Stimulated activated naive CD8-positive, alpha-beta T cell treated with anti-CD3 and anti-CD28 coated beads, Interleukin-15, Interleukin-2, amounts not matched to agents 100 ng/mL and 50 ng/mL, for 24 hours (primary cell): ENCODE data around the gene TPO.
"Not testable (repeated sequence)": the region's sequence is repeated elsewhere in the genome, so short reads cannot be mapped to it uniquely, and the experiment has no call there.

Experiments
- H3K27ac Mint-ChIP-seq: one replicate; pipeline ENCODE4 v1.8.0; 2021; ENCODE audit warnings: mild to moderate bottlenecking, mixed read lengths
- H3K27me3 Mint-ChIP-seq: one replicate; pipeline ENCODE4 v1.8.0; 2021; ENCODE audit warnings: mixed read lengths
- H3K36me3 Mint-ChIP-seq: one replicate; pipeline ENCODE4 v1.8.0; 2021; ENCODE audit warnings: low read depth, mixed read lengths
- H3K4me1 Mint-ChIP-seq: one replicate; pipeline ENCODE4 v1.8.0; 2021; ENCODE audit warnings: low read depth, mixed read lengths
- H3K4me3 Mint-ChIP-seq: one replicate; pipeline ENCODE4 v1.8.0; 2021; ENCODE audit warnings: mild to moderate bottlenecking, mixed read lengths
- H3K9me3 Mint-ChIP-seq: one replicate; pipeline ENCODE4 v1.8.0; 2021; ENCODE audit warnings: mixed read lengths

Gene TPO

DNA sequence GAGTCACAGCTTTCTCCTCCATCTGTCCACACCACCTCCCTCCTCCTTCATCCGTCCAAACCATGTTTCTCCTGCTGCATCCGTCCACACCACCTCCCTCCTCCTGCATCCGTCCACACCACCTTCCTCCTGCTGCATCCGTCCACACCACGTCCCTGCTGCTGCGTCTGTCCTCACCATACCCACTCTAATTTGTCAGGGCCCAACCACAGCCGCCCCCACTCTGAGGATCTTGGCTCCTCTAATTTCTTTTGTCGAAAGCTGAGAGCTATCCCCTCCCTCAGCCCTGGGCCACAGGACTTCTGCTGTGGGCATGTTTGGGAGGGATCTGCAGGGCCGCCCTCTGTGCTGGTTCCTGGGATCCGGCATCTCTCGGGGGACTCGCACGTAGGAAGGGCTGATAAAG lies 67.4 kb downstream of the TPO start:
- H3K27me3 Mint-ChIP-seq: no peaks in the 10 kb centered on the region
- H3K27ac Mint-ChIP-seq: no peak overlapping the region
- no peak overlapping the region for H3K4me3 Mint-ChIP-seq
- no peaks in the 10 kb centered on the region for H3K36me3 Mint-ChIP-seq
- H3K4me1 Mint-ChIP-seq: no peaks in the 10 kb centered on the region
- H3K9me3 Mint-ChIP-seq: no peaks in the 10 kb centered on the region

DNA sequence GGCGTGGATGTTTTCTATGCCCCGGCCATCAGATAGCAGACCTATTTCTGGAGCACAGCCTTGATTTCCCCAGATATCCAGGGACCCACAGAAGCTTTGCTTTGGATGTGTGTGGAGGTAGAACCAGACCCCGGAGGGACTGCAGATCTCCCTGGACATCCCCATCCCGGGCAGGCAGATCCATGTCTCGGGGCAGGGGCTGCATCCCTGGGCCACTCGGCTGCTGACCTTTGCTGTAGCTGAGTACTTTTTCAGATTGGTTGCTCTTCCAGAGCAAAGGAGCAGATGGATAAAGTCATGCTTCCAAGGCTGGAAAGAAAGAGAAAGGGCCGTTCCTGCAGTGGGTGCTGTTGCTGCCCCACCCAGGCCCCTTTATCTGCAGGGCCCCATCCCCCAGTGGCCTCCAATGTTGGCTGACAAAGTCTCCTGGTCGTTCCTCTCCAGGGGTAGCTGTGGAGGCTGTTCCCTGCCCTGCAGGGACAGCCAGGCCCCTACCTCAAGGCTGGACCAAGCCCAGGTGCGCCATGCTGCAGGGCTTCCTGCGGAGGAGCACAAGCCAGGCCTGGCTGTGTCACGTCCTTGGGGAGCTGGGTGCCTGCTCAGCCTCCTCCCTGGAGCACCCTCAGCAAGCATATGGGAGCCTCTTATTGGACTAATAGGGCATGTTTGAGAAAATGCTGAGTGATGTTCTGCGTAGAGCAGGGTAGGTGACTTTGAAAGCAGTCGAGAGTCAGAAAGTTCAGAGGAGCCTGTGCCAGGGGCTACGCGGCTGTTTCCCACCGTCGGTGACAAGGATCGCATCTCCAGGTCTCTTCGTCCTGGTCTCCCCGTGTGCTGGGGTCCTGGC lies 68.4 kb downstream of the TPO start:
- Mint-ChIP-seq H3K4me1 (no peaks in the 10 kb centered on the region), H3K27ac (no peak overlapping the region), H3K36me3 (no peaks in the 10 kb centered on the region), H3K4me3 (no peak overlapping the region), H3K27me3 (no peaks in the 10 kb centered on the region), H3K9me3 (no peaks in the 10 kb centered on the region)

DNA sequence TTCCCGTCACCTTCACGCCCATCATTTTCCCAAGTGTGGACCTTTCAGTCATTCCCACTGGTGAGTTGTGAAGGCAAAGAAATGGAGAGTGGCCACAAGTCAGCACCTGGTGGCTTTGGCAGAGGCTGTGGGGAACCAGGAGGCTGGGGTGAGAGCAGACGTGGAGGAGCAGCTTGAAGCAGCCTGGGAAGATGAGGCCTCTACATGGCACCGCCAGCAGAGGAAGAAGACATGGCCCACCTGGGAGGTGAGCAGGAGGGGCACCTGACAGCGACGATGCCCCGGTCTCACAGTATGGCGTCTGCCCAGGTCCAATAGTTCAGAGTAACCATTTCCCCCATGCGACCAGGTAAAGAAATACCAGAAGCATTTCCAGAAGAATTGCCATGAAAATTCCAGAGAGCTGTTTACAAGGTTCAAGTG lies 69.0 kb downstream of the TPO start:
- H3K4me1 Mint-ChIP-seq: no peaks in the 10 kb centered on the region
- H3K36me3 Mint-ChIP-seq: no peaks in the 10 kb centered on the region
- H3K27ac Mint-ChIP-seq: no peak overlapping the region
- no peaks in the 10 kb centered on the region for H3K9me3 Mint-ChIP-seq
- H3K27me3 Mint-ChIP-seq: no peaks in the 10 kb centered on the region
- no peak overlapping the region for H3K4me3 Mint-ChIP-seq

DNA sequence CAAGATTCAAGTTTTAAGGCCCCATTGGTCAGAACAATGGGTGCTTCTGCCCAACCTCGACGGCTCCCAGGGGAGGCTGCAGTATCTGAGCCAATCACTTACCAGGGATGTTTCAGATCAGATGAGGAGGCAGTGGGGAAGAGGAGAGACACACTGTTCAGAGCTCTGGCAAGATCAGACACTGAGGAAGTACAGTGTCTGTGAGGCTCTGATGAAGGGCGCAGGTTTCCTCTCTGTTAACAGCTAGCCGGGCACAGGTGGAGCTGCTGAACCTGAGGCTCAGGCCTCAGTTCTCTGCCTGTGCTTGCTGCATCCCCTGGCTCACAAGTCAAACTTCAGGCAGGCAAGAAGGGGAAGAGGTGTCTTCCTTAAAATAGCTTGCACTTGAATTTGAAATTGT lies 69.7 kb downstream of the TPO start:
- Mint-ChIP-seq H3K36me3 (no peaks in the 10 kb centered on the region), H3K4me3 (no peak overlapping the region), H3K9me3 (no peaks in the 10 kb centered on the region), H3K4me1 (no peaks in the 10 kb centered on the region), H3K27ac (no peak overlapping the region), H3K27me3 (no peaks in the 10 kb centered on the region)

DNA sequence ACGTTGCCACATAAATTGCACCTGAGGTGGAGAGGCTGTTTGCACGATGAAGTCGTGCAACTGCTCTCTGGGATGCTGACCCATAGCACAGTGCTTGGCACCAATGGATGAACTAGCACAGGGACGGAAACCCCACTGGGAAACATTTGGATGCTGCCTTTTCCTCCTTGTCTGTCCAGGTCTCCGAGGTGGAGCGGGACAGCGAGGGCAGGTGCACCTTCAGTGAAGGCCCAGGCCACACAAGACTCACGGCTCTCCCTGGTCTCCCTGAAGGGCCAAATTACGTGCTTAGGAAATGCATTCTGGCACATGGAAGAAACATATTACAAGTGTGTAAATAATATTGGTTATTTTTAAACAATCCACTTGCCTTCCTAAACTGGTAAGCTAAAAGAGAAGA lies 70.3 kb downstream of the TPO start:
- H3K36me3 Mint-ChIP-seq: no peaks in the 10 kb centered on the region
- no peak overlapping the region for H3K4me3 Mint-ChIP-seq
- H3K9me3 Mint-ChIP-seq: no peaks in the 10 kb centered on the region

DNA sequence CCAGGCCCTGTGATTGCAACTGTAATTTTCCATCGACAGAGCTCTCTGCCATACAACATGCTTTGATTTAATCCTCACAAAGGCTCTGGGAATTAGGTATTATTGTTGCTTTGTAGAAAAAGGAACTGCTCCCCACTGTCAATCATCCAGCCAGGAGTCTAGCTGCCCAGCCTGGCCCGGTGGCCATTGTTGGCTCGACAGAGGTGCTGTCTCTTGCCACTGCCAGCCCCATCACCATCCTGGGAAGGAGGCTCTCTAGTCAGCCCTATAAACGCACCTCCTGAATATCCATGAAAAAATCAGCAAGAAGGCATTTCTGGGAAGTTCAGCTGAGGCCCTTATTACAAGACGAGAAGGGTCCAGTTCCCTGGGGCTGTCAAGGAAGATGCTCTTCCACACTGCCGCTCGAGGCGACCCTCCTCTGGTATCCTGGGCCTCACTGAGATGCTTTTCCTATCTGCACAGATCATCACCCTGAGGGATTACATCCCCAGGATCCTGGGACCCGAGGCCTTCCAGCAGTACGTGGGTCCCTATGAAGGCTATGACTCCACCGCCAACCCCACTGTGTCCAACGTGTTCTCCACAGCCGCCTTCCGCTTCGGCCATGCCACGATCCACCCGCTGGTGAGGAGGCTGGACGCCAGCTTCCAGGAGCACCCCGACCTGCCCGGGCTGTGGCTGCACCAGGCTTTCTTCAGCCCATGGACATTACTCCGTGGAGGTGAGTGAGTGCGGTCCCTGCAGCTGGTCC lies 71.0 kb downstream of the TPO start:
- H3K4me1 Mint-ChIP-seq: no peaks in the 10 kb centered on the region
- no peaks in the 10 kb centered on the region for H3K36me3 Mint-ChIP-seq
- H3K27me3 Mint-ChIP-seq: no peaks in the 10 kb centered on the region
- H3K4me3 Mint-ChIP-seq: no peak overlapping the region
- no peaks in the 10 kb centered on the region for H3K9me3 Mint-ChIP-seq
- H3K27ac Mint-ChIP-seq: no peak overlapping the region

More for the DNA sequence above, 70.3 kb downstream of the TPO start:
- Mint-ChIP-seq H3K27me3 (no peaks in the 10 kb centered on the region), H3K4me1 (no peaks in the 10 kb centered on the region), H3K27ac (no peak overlapping the region)

DNA sequence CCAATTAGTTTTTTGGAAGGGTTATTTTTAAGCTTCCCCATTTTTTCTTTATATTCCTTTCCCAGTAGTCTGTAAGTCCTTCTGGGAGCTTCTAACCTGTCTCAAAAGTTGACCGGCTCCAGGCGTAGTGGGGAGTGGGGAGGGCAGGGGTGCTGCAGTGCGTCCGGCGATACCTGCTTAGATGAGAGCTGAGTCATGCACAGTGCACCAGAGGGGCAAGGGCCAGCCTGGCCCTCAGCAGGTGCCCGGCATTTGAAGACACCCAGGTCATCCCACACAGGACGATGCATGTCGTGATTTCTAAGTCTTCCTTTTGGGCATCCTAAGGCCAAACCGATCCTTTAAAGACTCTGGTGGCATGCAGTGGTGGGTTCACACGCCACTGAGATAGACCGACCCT lies 73.4 kb downstream of the TPO start:
- no peaks in the 10 kb centered on the region for H3K4me1 Mint-ChIP-seq
- H3K27me3 Mint-ChIP-seq: no peaks in the 10 kb centered on the region
- H3K4me3 Mint-ChIP-seq: no peak overlapping the region
- no peaks in the 10 kb centered on the region for H3K9me3 Mint-ChIP-seq
- H3K27ac Mint-ChIP-seq: no peak overlapping the region
- no peaks in the 10 kb centered on the region for H3K36me3 Mint-ChIP-seq

DNA sequence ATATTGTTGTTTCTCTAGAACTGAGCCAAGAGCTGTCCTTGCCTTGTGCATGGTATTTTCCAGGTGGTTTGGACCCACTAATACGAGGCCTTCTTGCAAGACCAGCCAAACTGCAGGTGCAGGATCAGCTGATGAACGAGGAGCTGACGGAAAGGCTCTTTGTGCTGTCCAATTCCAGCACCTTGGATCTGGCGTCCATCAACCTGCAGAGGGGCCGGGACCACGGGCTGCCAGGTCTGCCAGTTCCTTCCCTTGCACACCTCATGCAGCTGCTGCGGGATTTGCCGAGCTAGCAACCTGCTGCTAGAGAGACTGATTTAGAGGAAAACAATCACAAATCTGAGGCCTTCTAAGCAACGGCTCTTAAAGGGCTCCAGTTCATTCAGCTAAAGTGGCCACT lies 74.5 kb downstream of the TPO start:
- Mint-ChIP-seq H3K27ac (no peak overlapping the region), H3K4me1 (no peaks in the 10 kb centered on the region), H3K36me3 (no peaks in the 10 kb centered on the region), H3K27me3 (no peaks in the 10 kb centered on the region), H3K9me3 (no peaks in the 10 kb centered on the region), H3K4me3 (no peak overlapping the region)

DNA sequence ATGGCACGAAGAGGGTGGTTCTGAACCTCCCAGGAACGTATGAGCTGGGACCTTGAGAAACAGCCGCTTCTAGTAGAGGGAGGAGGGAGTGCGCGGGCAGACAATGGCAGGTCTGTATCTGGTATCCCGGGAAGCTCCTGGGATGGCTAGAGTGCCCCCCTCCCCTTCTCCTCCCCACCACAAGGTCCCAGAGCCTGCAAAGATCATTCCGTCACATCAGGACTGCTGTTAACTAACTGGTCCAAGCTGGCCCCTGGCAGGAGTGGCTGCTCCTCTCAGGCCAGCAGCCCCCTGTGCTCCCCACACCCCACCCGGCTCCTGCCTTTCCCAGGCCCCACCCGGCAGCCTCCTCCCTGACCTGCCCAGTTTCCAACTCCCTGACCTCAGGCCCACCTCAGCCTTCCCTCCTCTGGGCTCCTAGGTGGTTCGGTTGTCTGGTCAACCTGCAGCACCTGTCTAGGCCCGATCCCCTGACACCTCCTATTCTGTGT lies 75.0 kb downstream of the TPO start:
- Mint-ChIP-seq H3K9me3 (no peaks in the 10 kb centered on the region), H3K4me3 (no peak overlapping the region), H3K4me1 (no peaks in the 10 kb centered on the region), H3K27ac (no peak overlapping the region), H3K36me3 (no peaks in the 10 kb centered on the region), H3K27me3 (no peaks in the 10 kb centered on the region)

DNA sequence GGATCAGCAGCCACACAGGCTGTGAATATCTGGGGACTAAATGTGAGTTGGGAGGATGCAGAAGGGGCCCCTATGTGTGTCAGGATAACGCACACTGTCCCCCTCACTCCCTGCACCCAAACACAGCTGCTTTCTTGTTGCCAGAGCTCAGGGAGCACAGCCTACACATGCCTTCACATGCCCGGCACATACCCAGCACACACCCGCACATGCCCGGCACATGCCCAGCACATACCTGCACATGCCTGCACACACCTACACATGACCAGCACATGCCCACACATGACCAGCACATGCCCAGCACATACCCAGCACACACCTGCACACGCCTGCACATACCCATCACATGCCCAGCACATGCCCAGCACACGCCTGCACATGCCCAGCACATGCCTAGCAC lies 75.6 kb downstream of the TPO start:
- H3K27ac Mint-ChIP-seq: no peak overlapping the region
- no peak overlapping the region for H3K4me3 Mint-ChIP-seq
- no peaks in the 10 kb centered on the region for H3K9me3 Mint-ChIP-seq
- no peaks in the 10 kb centered on the region for H3K4me1 Mint-ChIP-seq
- H3K36me3 Mint-ChIP-seq: no peaks in the 10 kb centered on the region
- H3K27me3 Mint-ChIP-seq: no peaks in the 10 kb centered on the region

DNA sequence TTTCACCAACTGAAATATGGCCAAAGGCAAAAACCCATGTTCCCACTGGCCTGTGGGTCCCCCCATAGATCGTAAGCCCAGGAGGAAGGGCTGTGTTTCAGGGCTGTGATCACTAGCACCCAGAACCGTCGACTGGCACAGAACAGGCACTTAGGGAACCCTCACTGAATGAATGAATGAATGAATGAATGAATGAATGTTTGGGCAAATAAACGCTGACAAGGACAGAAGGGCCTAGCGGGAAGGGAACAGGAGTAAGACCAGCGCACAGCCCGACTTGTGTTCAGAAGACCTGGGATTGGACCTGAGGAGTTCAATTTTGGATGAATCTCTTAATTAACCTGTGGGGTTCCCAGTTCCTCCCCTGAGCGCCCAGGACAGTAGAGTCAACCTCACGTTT lies 76.2 kb downstream of the TPO start:
- Mint-ChIP-seq H3K27ac (no peak overlapping the region), H3K27me3 (no peaks in the 10 kb centered on the region), H3K4me3 (no peak overlapping the region), H3K9me3 (no peaks in the 10 kb centered on the region), H3K4me1 (no peaks in the 10 kb centered on the region), H3K36me3 (no peaks in the 10 kb centered on the region)

DNA sequence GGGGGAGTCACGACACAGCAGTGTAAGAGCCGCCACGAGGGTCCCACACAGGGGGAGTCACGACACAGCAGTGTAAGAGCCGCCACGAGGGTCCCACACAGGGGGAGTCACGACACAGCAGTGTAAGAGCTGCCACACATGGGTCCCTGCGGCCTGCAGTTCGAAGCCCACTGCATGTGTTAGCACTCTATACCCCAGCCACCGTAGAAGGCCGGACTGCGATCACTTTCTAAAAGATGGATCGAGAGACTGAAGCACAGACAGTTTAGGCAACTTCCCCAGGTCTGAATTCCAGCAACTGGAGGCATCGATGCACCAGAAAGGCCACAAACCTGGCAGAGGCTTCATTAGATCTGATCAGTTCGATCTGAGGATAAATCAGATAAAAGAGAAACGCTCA lies 77.1 kb downstream of the TPO start:
- not testable (repeated sequence) for H3K27me3 Mint-ChIP-seq, H3K9me3 Mint-ChIP-seq, H3K36me3 Mint-ChIP-seq, H3K4me1 Mint-ChIP-seq, H3K4me3 Mint-ChIP-seq, H3K27ac Mint-ChIP-seq

DNA sequence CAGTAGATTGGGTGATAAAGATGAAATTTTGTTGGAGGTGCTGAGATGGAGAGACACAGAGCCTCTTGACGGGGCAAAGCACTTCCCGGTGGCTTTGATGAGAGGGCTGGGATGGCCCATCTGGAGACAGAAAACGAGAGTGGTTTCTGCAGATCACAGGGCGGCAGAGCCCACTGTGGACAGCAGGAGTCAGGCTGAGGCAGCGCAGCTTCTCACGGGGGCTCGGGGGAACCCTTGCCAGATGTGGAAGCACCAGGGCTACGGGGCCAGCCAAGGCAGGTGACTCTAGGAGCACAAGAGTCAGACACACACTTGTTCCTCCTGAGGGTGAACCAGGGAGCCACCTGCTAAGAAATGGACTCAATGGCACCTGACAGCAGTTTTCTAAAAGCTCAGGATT lies 78.5 kb downstream of the TPO start:
- Mint-ChIP-seq H3K27ac (no peak overlapping the region), H3K4me3 (no peak overlapping the region), H3K4me1 (no peaks in the 10 kb centered on the region), H3K27me3 (no peaks in the 10 kb centered on the region), H3K36me3 (no peaks in the 10 kb centered on the region), H3K9me3 (no peaks in the 10 kb centered on the region)

DNA sequence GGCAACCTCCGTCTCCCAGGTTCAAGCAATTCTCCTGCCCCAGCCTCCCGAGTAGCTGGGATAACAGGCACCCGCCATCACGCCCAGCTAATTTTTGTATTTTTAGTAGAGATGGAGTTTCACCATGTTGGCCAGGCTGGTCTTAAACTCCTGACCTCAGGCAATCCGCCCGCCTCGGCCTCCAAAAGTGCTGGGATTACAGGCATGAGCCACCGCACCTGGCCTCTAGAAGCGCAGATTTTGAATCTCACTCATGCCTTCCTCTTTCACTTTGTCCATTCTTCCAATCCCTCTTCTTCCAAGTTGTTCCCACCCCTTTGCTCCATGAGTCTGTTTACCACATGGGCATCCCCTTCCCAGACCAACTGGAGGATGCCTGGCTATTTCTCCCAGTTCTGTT lies 79.0 kb downstream of the TPO start:
- not testable (repeated sequence) for H3K27ac Mint-ChIP-seq, H3K27me3 Mint-ChIP-seq

DNA sequence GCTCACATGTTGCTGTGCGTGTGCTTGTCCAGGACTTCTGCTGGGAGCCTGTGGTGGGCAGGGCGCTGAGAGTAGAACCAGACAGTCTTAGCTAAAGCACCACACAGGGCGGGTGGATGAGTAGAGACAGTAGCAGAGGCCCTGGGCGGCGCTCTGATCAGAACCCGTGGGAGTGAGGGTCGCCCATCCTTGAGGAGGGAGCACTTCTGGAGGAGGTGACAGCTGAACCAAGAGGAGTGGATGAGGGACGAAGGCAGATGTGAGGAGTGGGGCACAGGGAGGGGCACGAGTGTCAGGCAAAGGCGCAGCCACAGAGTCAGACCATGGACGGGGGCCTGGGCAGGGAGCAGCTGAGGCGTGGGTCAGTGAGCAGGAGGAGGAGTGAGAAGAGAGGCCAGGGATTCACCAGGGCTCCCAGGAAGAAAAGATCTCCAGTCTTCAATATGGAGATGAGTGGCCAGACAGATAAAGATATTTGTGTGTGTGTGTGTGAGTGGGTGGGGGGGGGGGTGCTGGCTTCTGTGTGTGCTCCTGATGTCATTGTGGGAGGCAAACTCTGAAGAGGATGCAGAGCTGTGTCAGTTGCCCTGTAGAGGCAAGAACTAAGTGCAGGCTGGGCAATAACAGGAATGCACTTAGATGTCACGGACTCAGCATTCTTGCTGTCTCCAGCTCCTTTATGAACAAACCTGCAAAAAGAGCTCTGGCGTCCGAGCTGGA lies 79.6 kb downstream of the TPO start:
- no peaks in the 10 kb centered on the region for H3K9me3 Mint-ChIP-seq
- H3K4me3 Mint-ChIP-seq: no peak overlapping the region
- no peaks in the 10 kb centered on the region for H3K27me3 Mint-ChIP-seq
- no peaks in the 10 kb centered on the region for H3K4me1 Mint-ChIP-seq
- H3K36me3 Mint-ChIP-seq: no peaks in the 10 kb centered on the region
- H3K27ac Mint-ChIP-seq: no peak overlapping the region

More for the DNA sequence above, 79.0 kb downstream of the TPO start:
- H3K9me3 Mint-ChIP-seq, H3K4me3 Mint-ChIP-seq, H3K36me3 Mint-ChIP-seq, H3K4me1 Mint-ChIP-seq: not testable (repeated sequence)
